DND-41 (cell line): Measurements from ENCODE around the gene GTF3C5.

Experiments used
- CTCF ChIP-seq: IDR thresholded peaks from 2 replicates; pipeline ENCODE4 v1.5.1; 2012; ENCODE audit warnings: borderline replicate concordance, low read length, moderate library complexity, mild to moderate bottlenecking; ENCODE audit not compliant: poor library complexity, severe bottlenecking; ENCODE audit errors: extremely low read depth
- EZH2 ChIP-seq: IDR thresholded peaks from 3 replicates; pipeline ENCODE4 v1.6.1; 2012; ENCODE audit warnings: borderline replicate concordance, low read depth, mild to moderate bottlenecking, moderate library complexity, low read length, inconsistent platforms; ENCODE audit not compliant: severe bottlenecking

GRCh38 chr9:133050142-133050541 lies 19.3 kb downstream of the GTF3C5 start:
- TF ChIP-seq CTCF: no peak
- TF ChIP-seq EZH2: no peak
